Stomach (tissue), 9 donors: ENCODE results near the gene ORAI3. TPM values are rescaled to one million over a fixed set of nuclear protein-coding genes. Genes with fewer than 3 reads are reported as not detected.
A peak's percentile ranks its signal among the peaks of the same experiment; 100 is the strongest.

Source experiments
- DNase-seq, 2 donors: peaks; one replicate each; pipeline versions ENCODE4 v3.0.0 to v3.0.0-alpha.2; 2013 to 2019
- H3K27ac ChIP-seq, 5 donors: fragments of 200-600 bp in 4 of 5; sonication (generic) in 4 of 5; one replicate each; pipeline ENCODE4 v1.5.1; 2013 to 2019; ENCODE audit warnings: mild to moderate bottlenecking in 1 of 5, moderate library complexity in 1 of 5
- H3K27me3 ChIP-seq, 3 donors: fragments of 200-600 bp; sonication (generic); one replicate each; pipeline ENCODE4 v1.5.1; 2017 to 2019; ENCODE audit warnings: mixed run types in 1 of 3
- H3K36me3 ChIP-seq, 4 donors: fragments of 200-600 bp; sonication (generic); 1 replicate in 3 of 4; 2 replicates in 1 of 4; pipeline ENCODE4 v1.5.1; 2016 to 2019
- H3K4me1 ChIP-seq, 4 donors: fragments of 200-600 bp; sonication (generic); one replicate each; pipeline ENCODE4 v1.5.1; 2016 to 2019
- H3K4me3 ChIP-seq, 4 donors: fragments of 200-600 bp; sonication (generic) in 3 of 4; one replicate each; pipeline ENCODE4 v1.5.1; 2016 to 2019; ENCODE audit warnings: mild to moderate bottlenecking in 1 of 4
- H3K9me3 ChIP-seq, 4 donors: fragments of 200-600 bp; sonication (generic); one replicate each; pipeline ENCODE4 v1.5.1; 2016 to 2019
- EP300 ChIP-seq: sonication (generic); formaldehyde crosslinking; IDR thresholded peaks from one replicate; pipeline ENCODE4 v1.6.1; 2017; ENCODE audit warnings: antibody characterized with exemption
- POLR2A ChIP-seq, 4 donors: fragments of 450-650 bp; IDR thresholded peaks; one replicate each; pipeline ENCODE4 v1.6.1; 2016; ENCODE audit warnings: antibody characterized with exemption in 4 of 4, control low read depth in 2 of 4, mild to moderate bottlenecking in 1 of 4, moderate library complexity in 1 of 4
- POLR2AphosphoS5 ChIP-seq, 3 donors: sonication (generic); formaldehyde crosslinking; IDR thresholded peaks; one replicate each; pipeline ENCODE4 v1.6.1; 2016; ENCODE audit warnings: antibody characterized with exemption in 3 of 3
- WGBS, 5 donors: extraction: QIAGEN DNeasy Blood & Tissue Kit in 3 of 5; methylation state at CpG; one replicate each; pipeline versions ENCODE4 v1.1.5 to v1.1.7; 2013 to 2018; 5-methylcytosine and 5-hydroxymethylcytosine counted together
- intact Hi-C: fragments of 100-400 bp; cut with DNase I; formaldehyde crosslinking; loops from one replicate; pipeline ENCODE4 v1.15.1; 2023; ENCODE audit warnings: low total_unique reads
- polyA plus RNA-seq, 3 donors: library from polyadenylated mRNA; stranded (reverse); fragments of 200-250 nt; gene quantifications; one replicate each; pipeline ENCODE4 v1.2.3, GENCODE V29; 2013
- total RNA-seq, 5 donors: library from RNA; depleted of rRNA; stranded (reverse); fragments of >200 nt; gene quantifications; one replicate each; pipeline versions ENCODE4 v1.1.0 to v1.2.3, GENCODE V29; 2014 to 2016
- TF ChIP-seq, protein P1 (sequence below), 7 experiments: fragments of 450-650 bp in 4 of 7; fragments of 200-600 bp in 3 of 7; sonication (generic) in 3 of 7; IDR thresholded peaks; one replicate each; pipeline ENCODE4 v1.5.1; 2016 to 2019; ENCODE audit warnings: antibody characterized with exemption in 7 of 7, control low read depth in 2 of 7, mild to moderate bottlenecking in 1 of 7
- donor health status: healthy with polysubstance abuse.
- donor health status: Bipolar disorder and iron deficiency.
- donor health status: healthy.

ORAI3 gene
- total and polyA plus RNA-seq, 8 donors: 6.7 to 26.0 (median 10.5) TPM; not detected in 1

DNA sequence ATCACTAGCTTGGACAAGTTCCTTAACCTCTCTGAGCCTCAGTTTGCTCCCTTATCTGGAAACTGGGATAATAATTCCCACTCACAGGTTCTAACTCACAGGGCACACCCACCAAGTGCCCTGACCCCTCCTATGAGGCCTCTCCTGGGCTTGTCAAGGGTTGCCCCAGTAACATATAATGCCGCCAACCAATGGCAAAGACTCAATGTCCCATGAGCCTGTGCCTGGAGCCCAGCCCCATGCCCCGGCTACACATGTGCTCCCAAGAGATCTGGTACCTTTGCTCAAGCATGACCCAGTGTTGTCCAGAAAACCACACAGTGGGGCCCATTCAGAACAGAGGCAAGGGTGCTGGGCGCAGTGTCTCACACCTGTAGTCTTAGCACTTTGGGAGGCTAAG is 34.0 kb upstream of the ORAI3 start:
- Histone ChIP-seq H3K27me3 (no peaks in the 10 kb centered on the region), H3K27ac (no peak overlapping the region), H3K4me1 (no peaks in the 10 kb centered on the region), H3K9me3 (no peaks in the 10 kb centered on the region), H3K4me3 (no peak overlapping the region), H3K36me3 (no peaks in the 10 kb centered on the region)
- intact Hi-C loops: loop anchor here (5.0 kb wide), 1 partner anchor 63 kb away; no protein-coding TSS in a partner anchor
- no peak for DNase-seq
- WGBS, 5 donors: 76 to 96% (median 94%) methylated on average over 3 of the region's 3 CpGs
- TF ChIP-seq, protein P1, sequence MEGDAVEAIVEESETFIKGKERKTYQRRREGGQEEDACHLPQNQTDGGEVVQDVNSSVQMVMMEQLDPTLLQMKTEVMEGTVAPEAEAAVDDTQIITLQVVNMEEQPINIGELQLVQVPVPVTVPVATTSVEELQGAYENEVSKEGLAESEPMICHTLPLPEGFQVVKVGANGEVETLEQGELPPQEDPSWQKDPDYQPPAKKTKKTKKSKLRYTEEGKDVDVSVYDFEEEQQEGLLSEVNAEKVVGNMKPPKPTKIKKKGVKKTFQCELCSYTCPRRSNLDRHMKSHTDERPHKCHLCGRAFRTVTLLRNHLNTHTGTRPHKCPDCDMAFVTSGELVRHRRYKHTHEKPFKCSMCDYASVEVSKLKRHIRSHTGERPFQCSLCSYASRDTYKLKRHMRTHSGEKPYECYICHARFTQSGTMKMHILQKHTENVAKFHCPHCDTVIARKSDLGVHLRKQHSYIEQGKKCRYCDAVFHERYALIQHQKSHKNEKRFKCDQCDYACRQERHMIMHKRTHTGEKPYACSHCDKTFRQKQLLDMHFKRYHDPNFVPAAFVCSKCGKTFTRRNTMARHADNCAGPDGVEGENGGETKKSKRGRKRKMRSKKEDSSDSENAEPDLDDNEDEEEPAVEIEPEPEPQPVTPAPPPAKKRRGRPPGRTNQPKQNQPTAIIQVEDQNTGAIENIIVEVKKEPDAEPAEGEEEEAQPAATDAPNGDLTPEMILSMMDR (IDR thresholded peaks at IDR 0.05): no peak
- TF ChIP-seq POLR2AphosphoS5 (IDR thresholded peaks at IDR 0.05) (no peak), EP300 (no peak), POLR2A (IDR thresholded peaks at IDR 0.05) (no peak)

DNA sequence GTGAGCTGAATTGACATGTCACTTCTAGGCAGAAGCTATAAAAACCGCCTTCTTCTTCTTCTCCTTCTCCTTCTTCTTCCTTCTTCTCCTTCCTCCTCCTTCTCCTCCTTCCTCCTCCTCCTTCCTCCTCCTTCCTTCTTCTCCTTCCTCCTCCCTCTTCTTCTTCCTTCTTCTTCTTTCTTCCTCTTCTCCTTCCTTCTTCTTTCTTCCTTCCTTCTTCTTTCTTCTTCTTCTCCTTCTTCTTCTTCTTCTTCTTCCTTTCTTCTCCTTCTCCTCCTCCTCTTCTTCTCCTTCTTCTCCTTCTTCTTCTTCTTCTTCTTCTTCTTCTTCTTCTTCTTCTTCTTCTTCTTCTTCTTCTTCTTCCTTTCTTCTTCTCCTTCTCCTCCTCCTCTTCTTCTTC is 30.3 kb upstream of the ORAI3 start:
- no peak overlapping the region for H3K27ac ChIP-seq
- intact Hi-C loops: loop anchor here (5.0 kb wide), 1 partner anchor 66 kb away; no protein-coding TSS in a partner anchor

DNA sequence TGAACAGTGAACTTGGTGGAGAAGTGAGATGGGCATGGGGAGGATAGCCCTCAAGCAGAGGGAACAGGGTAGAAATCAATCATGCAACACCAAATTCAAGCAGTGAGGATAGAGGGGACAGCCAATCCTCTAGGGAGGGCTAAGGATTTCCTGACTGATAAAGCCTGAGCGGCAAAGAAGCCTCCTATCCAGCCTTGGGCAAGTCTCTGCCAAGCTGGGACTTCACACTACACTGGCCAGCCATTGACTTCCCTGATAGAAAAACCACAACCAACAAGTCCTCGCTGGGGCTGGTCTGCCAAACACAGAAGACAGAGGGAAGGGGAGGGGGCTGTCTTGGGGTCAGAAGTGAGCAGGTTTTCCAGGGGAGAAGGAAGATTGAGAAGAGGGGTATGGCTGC is 28.0 kb upstream of the ORAI3 start:
- no peak overlapping the region for H3K4me3 ChIP-seq
- DNase-seq: no peak
- no peaks in the 10 kb centered on the region for H3K9me3 ChIP-seq
- no peaks in the 10 kb centered on the region for H3K27me3 ChIP-seq
- H3K27ac ChIP-seq: peak overlapping the region in 1 of 5 donors; percentile 94
- intact Hi-C loops: no loop called here
- H3K36me3 ChIP-seq: peaks cover 0 to 5% (median 5%) of the 10 kb centered on the region in 4 donors
- peaks cover 18 to 34% (median 29%) of the 10 kb centered on the region in 4 donors for H3K4me1 ChIP-seq
- no peak for TF ChIP-seq POLR2AphosphoS5 (IDR thresholded peaks at IDR 0.05)
- TF ChIP-seq, protein P1 (IDR thresholded peaks at IDR 0.05): no peak
- no peak for TF ChIP-seq EP300
- no peak for TF ChIP-seq POLR2A (IDR thresholded peaks at IDR 0.05)
- 57 to 77% (median 72%) methylated on average over 2 of the region's 2 CpGs for WGBS, 5 donors

More for the DNA sequence above, 30.3 kb upstream of the ORAI3 start:
- H3K4me3 ChIP-seq: no peak overlapping the region
- no peaks in the 10 kb centered on the region for H3K27me3 ChIP-seq
- TF ChIP-seq, protein P1 (IDR thresholded peaks at IDR 0.05): no peak
- TF ChIP-seq POLR2A (IDR thresholded peaks at IDR 0.05) (no peak), EP300 (no peak), POLR2AphosphoS5 (IDR thresholded peaks at IDR 0.05) (no peak)
- H3K36me3 ChIP-seq: no peaks in the 10 kb centered on the region
- WGBS, 5 donors: 78 to 100% (median 93%) methylated on average over 1 of the region's 1 CpG
- peaks cover 7 to 11% (median 10%) of the 10 kb centered on the region in 4 donors for H3K4me1 ChIP-seq
- H3K9me3 ChIP-seq: no peaks in the 10 kb centered on the region
- no peak for DNase-seq

DNA sequence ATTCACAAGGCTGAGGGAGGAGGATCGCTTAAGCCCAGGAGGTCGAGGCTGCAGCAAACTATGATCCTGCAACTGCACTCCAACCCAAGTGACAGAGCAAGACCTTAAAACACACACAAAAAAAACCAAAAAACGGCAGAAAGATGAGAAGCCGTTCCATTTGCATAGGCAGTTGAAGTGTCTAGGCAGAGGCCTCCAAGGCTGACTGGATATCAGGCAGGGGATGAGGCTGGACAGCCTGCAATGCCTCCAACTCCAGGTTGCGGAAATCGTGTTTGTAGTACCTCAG is 27.5 kb upstream of the ORAI3 start:
- no peak for DNase-seq
- no peak for TF ChIP-seq POLR2A (IDR thresholded peaks at IDR 0.05)
- TF ChIP-seq POLR2AphosphoS5 (IDR thresholded peaks at IDR 0.05): no peak
- TF ChIP-seq EP300: no peak
- TF ChIP-seq, protein P1 (IDR thresholded peaks at IDR 0.05): no peak
- Histone ChIP-seq H3K4me3 (peak overlapping the region; percentile 63 to 85 (median 74)), H3K36me3 (peaks cover 0 to 10% (median 10%) of the 10 kb centered on the region in 4 donors), H3K27ac (peak overlapping the region; percentile 87 to 94 (median 91)), H3K9me3 (no peaks in the 10 kb centered on the region), H3K27me3 (no peaks in the 10 kb centered on the region), H3K4me1 (peaks cover 18 to 39% (median 29%) of the 10 kb centered on the region in 4 donors)
- WGBS, 5 donors: 21 to 25% (median 24%) methylated on average over 6 of the region's 6 CpGs
- intact Hi-C loops: no loop called here
